ENCODE measurements around the gene FAM20C.

Gene FAM20C

GRCh38 chr7:159370-160270 is 32.8 kb upstream of the FAM20C start:
- DNase-seq (ENCODE audit: low spot score): no peak

- DNase-seq (ENCODE audit: low spot score): no peak
Measured at GRCh38 chr7:160958-161725, 31.2 kb upstream of the FAM20C start.

- no peak for DNase-seq (ENCODE audit: low spot score)
Measured at GRCh38 chr7:162632-163297, 29.6 kb upstream of the FAM20C start.

GRCh38 chr7:163298-163695 is 29.1 kb upstream of the FAM20C start:
- no peak for DNase-seq (ENCODE audit: low spot score)

- DNase-seq (ENCODE audit: low spot score): no peak
Measured at GRCh38 chr7:163971-164881, 28.1 kb upstream of the FAM20C start.

- DNase-seq (ENCODE audit: low spot score): no peak
Measured at GRCh38 chr7:164882-165660, 27.3 kb upstream of the FAM20C start.

GRCh38 chr7:165661-166337 is 26.6 kb upstream of the FAM20C start:
- DNase-seq (ENCODE audit: low spot score): no peak

GRCh38 chr7:166338-167060 is 25.9 kb upstream of the FAM20C start:
- no peak for DNase-seq (ENCODE audit: low spot score)

GRCh38 chr7:167090-167855 is 25.1 kb upstream of the FAM20C start:
- no peak for DNase-seq (ENCODE audit: low spot score)

- no peak for DNase-seq (ENCODE audit: low spot score)
Measured at GRCh38 chr7:167976-168791, 24.2 kb upstream of the FAM20C start.

- DNase-seq (ENCODE audit: low spot score): no peak
Measured at GRCh38 chr7:169276-170172, 22.8 kb upstream of the FAM20C start.

- no peak for DNase-seq (ENCODE audit: low spot score)
Measured at GRCh38 chr7:170551-171363, 21.6 kb upstream of the FAM20C start.

- no peak for DNase-seq (ENCODE audit: low spot score)
Measured at GRCh38 chr7:171364-171904, 20.9 kb upstream of the FAM20C start.

- no peak for DNase-seq (ENCODE audit: low spot score)
Measured at GRCh38 chr7:171912-172515, 20.4 kb upstream of the FAM20C start.

- no peak for DNase-seq (ENCODE audit: low spot score)
Measured at GRCh38 chr7:173209-173918, 19.0 kb upstream of the FAM20C start.

Data from CD4-positive, alpha-beta T cell treated with Interleukin-15 for 4 hours (primary cell).